Mucosa of stomach (tissue), 1 donor: ENCODE measurements around the gene SEMA4G.
A peak's percentile ranks its signal among the peaks of the same experiment; 100 is the strongest.

Experiments used
- H3K27me3 ChIP-seq: one replicate; pipeline ENCODE4 v1.7.0; 2013; ENCODE audit warnings: mild to moderate bottlenecking, low read length; ENCODE audit not compliant: control insufficient read depth, insufficient read depth
- H3K36me3 ChIP-seq: one replicate; pipeline ENCODE4 v1.7.0; 2013; ENCODE audit warnings: low read length; ENCODE audit not compliant: control insufficient read depth, insufficient read depth
- H3K4me1 ChIP-seq: one replicate; pipeline ENCODE4 v1.7.0; 2013; ENCODE audit warnings: mild to moderate bottlenecking, low read length; ENCODE audit not compliant: control insufficient read depth, insufficient read depth
- H3K4me3 ChIP-seq: one replicate; pipeline ENCODE4 v1.7.0; 2013; ENCODE audit warnings: low read length
- H3K9ac ChIP-seq: one replicate; pipeline ENCODE4 v1.7.0; 2013; ENCODE audit warnings: mild to moderate bottlenecking, low read length, moderate library complexity
- H3K9me3 ChIP-seq: one replicate; pipeline ENCODE4 v1.7.0; 2013; ENCODE audit warnings: mild to moderate bottlenecking, low read length, moderate library complexity; ENCODE audit not compliant: control insufficient read depth
- donor health status: Pancreatic carcinoma.

Gene SEMA4G

GRCh38 chr10:100960251-100960650, 9.1 kb upstream of the SEMA4G start:
- Histone ChIP-seq H3K4me1 (no peaks in the 10 kb centered on the region), H3K4me3 (no peak overlapping the region), H3K36me3 (no peaks in the 10 kb centered on the region), H3K9ac (no peak overlapping the region), H3K27me3 (no peaks in the 10 kb centered on the region), H3K9me3 (no peaks in the 10 kb centered on the region)

- H3K4me3 ChIP-seq: no peak overlapping the region
- H3K9ac ChIP-seq: no peak overlapping the region
- no peaks in the 10 kb centered on the region for H3K9me3 ChIP-seq
- no peaks in the 10 kb centered on the region for H3K36me3 ChIP-seq
- H3K4me1 ChIP-seq: no peaks in the 10 kb centered on the region
- no peaks in the 10 kb centered on the region for H3K27me3 ChIP-seq
Observed at GRCh38 chr10:100962351-100963080, 6.8 kb upstream of the SEMA4G start.

DNA sequence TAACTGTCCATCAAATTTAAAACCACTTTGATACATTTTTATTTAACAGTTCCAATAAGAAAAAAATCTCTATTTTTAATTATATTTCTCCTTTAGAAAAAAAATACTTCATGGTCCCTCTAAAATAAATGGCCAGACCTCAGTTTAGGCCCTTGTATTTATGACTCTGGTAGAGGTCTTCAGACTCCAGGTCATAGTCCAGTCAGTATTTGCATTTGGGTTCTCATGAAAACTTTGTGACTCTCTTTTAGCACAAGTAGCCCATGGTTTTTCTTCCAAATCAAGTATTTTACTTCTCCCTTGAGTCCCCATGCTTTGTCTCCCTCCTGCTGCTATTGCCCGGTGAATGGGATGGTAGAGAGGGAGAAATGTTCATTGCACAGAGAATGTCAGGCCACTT, 5.5 kb upstream of the SEMA4G start:
- no peaks in the 10 kb centered on the region for H3K9me3 ChIP-seq
- H3K36me3 ChIP-seq: no peaks in the 10 kb centered on the region

DNA sequence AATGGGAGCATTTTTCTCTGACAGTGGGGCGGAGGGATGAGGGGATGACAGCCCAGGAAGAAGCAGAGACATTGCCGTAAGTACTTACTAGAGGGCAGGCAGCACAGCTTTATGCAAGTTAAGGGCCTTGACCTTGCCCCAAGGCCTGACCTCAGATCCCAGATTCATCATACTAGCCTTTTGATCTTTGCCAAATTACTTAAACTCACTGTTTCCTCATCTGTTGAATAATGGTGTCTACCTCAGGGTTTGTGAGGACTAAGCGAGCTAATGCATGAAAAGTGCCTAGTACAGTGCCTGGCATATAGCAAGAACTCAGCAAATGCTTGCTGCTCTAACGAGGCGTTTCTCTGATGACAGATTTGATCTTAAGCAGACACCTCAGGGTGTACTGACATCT, 3.5 kb upstream of the SEMA4G start:
- H3K27me3 ChIP-seq: no peaks in the 10 kb centered on the region
- no peak overlapping the region for H3K4me3 ChIP-seq
- H3K9me3 ChIP-seq: no peaks in the 10 kb centered on the region
- H3K9ac ChIP-seq: no peak overlapping the region
- H3K36me3 ChIP-seq: no peaks in the 10 kb centered on the region
- peaks cover 18% of the 10 kb centered on the region for H3K4me1 ChIP-seq

More for the DNA sequence above, 5.5 kb upstream of the SEMA4G start:
- H3K27me3 ChIP-seq: no peaks in the 10 kb centered on the region
- H3K9ac ChIP-seq: no peak overlapping the region
- H3K4me3 ChIP-seq: no peak overlapping the region
- H3K4me1 ChIP-seq: peaks cover 9% of the 10 kb centered on the region

- Histone ChIP-seq H3K9me3 (no peaks in the 10 kb centered on the region), H3K27me3 (no peaks in the 10 kb centered on the region), H3K4me1 (peaks cover 28% of the 10 kb centered on the region), H3K36me3 (no peaks in the 10 kb centered on the region), H3K9ac (no peak overlapping the region), H3K4me3 (no peak overlapping the region)
Observed at GRCh38 chr10:100966887-100967286, 2.4 kb upstream of the SEMA4G start.

- H3K36me3 ChIP-seq: no peaks in the 10 kb centered on the region
- H3K4me1 ChIP-seq: peaks cover 33% of the 10 kb centered on the region
- no peak overlapping the region for H3K9ac ChIP-seq
- H3K27me3 ChIP-seq: no peaks in the 10 kb centered on the region
- no peaks in the 10 kb centered on the region for H3K9me3 ChIP-seq
- no peak overlapping the region for H3K4me3 ChIP-seq
Observed at GRCh38 chr10:100967332-100967731, 2.0 kb upstream of the SEMA4G start.

- Histone ChIP-seq H3K4me1 (peaks cover 41% of the 10 kb centered on the region), H3K9ac (no peak overlapping the region), H3K4me3 (peak overlapping the region; percentile 58), H3K36me3 (no peaks in the 10 kb centered on the region), H3K9me3 (no peaks in the 10 kb centered on the region), H3K27me3 (no peaks in the 10 kb centered on the region)
Observed at GRCh38 chr10:100968062-100968736, 1.1 kb upstream of the SEMA4G start.

- Histone ChIP-seq H3K4me3 (peak overlapping the region; percentile 58), H3K9me3 (no peaks in the 10 kb centered on the region), H3K27me3 (no peaks in the 10 kb centered on the region), H3K4me1 (peaks cover 41% of the 10 kb centered on the region), H3K36me3 (no peaks in the 10 kb centered on the region), H3K9ac (peak overlapping the region; percentile 52)
Observed at GRCh38 chr10:100968863-100969186, 479 bp upstream of the SEMA4G start.

DNA sequence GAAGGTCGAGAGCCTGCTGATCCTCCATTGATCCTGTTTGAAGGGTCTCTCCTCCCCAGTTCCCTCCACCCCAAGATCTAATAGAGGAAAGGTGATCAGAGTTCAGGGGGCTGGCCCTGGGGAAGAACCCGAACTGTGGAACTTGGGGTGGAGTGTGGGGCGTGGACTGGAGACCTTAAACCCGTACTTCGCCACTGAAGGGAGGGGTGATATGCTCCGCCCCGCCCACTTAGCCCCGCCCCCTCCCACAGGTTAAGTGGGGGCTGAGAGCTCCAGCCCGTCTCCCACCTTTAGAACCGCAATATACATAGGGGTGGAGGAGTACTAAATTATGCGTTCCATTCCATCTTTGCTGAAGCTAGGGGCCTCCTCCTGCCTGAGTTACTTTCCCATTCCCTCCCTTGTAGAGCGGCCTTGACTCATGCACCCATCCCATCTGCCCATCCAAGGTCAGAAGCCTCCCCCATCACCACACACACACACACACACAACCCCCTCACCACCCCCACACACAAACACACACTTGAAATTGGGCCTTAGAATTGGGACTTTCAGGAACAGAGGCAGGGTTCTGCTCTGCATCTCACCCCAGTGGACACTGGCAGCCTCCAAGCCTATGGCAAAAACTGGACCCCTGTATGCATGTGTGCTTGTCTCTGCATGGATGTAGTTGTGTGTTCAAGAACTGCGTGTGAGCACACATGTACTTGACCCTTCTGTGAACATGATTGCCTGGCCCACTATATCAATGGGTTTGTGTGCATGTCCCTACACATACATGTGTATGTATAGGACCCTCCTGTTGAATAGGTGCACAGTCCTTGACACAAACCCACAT, 991 bp downstream of the SEMA4G start:
- no peaks in the 10 kb centered on the region for H3K9me3 ChIP-seq
- peak overlapping the region; percentile 70 for H3K9ac ChIP-seq
- H3K36me3 ChIP-seq: no peaks in the 10 kb centered on the region
- peak overlapping the region; percentile 49 for H3K4me3 ChIP-seq
- no peaks in the 10 kb centered on the region for H3K27me3 ChIP-seq
- peaks cover 41% of the 10 kb centered on the region for H3K4me1 ChIP-seq

DNA sequence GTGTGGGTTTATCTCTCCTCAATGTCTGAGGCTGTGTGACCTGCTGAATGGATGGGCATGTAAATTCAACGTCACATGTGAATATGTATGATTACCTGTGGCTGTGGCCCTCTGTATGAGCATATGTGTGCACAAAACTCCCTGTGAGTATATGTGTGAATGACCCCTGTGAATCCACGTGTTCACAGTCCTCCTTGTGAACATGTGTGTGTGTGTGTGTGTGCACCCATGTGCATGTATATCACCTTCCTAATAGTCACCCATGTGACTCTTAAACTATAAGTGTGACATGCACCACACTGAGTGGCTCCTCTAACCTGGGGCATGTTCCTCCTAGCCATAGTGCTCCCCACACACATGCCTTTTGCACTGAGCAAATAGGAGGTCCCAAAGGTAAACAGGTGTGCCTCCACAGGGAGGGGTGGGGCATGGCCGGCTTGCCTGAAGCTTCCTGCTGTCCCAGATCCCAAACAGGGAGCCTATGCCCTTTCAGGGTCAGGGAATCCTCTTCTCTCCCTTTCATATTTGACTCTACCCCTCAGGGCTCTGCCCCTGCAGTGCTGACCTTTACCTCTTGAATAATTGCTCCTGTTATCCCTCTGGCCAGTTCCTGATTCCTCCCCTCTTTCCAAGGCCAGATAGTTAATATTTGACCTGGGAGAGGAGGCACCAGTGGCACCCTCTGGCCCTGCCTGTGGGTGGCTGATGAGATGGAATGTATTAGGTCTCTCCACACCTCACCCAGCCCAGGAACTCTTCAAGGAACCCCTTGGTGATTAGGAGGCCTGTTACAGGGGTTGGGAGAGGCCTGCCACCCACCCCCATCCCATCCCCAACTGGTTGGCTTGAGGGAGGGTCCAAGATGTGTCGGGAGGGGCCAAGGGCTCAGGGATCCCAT, 1.9 kb downstream of the SEMA4G start:
- Histone ChIP-seq H3K27me3 (no peaks in the 10 kb centered on the region), H3K9me3 (no peaks in the 10 kb centered on the region), H3K4me3 (peak overlapping the region; percentile 49), H3K9ac (peak overlapping the region; percentile 17), H3K36me3 (peaks cover 3% of the 10 kb centered on the region), H3K4me1 (peaks cover 41% of the 10 kb centered on the region)

- H3K36me3 ChIP-seq: peaks cover 6% of the 10 kb centered on the region
- no peaks in the 10 kb centered on the region for H3K27me3 ChIP-seq
- H3K4me3 ChIP-seq: no peak overlapping the region
- no peak overlapping the region for H3K9ac ChIP-seq
- H3K4me1 ChIP-seq: peaks cover 41% of the 10 kb centered on the region
- H3K9me3 ChIP-seq: no peaks in the 10 kb centered on the region
Observed at GRCh38 chr10:100972115-100972903, 3.0 kb downstream of the SEMA4G start.
